Umbilical cord (tissue), 2 donors: Measurements from ENCODE around the gene CYTH3. TPM values are rescaled to one million over a fixed set of nuclear protein-coding genes. Genes with fewer than 3 reads are reported as not detected.
"Not testable (repeated sequence)": the region's sequence is repeated elsewhere in the genome, so short reads cannot be mapped to it uniquely, and the experiment has no call there.

Experiments
- DNase-seq: peaks from one replicate; pipeline ENCODE4 v3.0.0-alpha.2; 2015; ENCODE audit warnings: low spot score
- total RNA-seq: library from RNA; depleted of rRNA; stranded (reverse); fragments of >200 nt; gene quantifications from one replicate; pipeline ENCODE4 v1.2.3, GENCODE V29; 2014; ENCODE audit warnings: low replicate concordance; ENCODE audit not compliant: insufficient read depth

Gene CYTH3
- total RNA-seq, 1 donor from 2014 or later: 31.1 TPM

DNA sequence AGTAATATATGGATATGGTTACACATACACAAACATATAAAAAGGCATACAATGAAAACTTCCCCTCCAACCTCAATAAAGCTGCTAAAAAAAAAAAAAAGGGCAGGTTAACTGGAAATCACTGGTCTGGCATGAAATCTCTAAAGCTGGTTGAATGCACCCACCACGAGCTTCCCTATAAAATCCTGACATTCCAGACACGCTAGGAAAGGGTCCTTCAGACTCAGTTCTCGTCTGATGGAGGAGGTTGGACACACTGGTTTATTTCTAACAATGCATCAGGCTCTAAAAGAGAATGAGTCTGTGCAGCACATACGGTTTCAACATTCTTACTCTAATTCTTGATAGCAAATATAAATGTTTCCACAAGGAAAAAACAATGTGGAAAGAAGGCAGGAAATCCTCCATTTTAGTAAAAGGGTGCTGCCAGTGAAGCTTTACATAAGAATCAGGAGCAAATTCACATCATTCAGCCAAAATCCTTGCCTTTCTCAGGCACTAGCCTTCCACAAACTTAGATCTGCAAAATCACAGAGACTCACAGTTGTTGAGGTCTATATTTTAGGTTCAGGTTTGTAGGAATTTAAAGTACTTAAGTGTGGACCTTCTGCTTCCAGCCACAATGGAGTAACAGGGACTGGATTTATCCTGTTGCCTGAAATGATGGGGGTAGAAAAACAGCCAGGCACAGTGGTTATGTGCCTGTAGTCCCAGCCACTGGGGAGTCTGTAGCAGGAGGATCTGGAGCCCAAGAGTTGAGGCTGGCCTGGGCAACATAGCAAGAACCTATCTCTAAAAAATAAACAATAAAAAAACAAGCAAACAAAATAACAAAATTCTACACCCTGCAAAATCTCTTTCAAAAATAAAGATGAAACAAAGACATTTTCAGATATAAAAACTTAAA lies 73.5 kb downstream of the CYTH3 start:
- DNase-seq: no peak

DNA sequence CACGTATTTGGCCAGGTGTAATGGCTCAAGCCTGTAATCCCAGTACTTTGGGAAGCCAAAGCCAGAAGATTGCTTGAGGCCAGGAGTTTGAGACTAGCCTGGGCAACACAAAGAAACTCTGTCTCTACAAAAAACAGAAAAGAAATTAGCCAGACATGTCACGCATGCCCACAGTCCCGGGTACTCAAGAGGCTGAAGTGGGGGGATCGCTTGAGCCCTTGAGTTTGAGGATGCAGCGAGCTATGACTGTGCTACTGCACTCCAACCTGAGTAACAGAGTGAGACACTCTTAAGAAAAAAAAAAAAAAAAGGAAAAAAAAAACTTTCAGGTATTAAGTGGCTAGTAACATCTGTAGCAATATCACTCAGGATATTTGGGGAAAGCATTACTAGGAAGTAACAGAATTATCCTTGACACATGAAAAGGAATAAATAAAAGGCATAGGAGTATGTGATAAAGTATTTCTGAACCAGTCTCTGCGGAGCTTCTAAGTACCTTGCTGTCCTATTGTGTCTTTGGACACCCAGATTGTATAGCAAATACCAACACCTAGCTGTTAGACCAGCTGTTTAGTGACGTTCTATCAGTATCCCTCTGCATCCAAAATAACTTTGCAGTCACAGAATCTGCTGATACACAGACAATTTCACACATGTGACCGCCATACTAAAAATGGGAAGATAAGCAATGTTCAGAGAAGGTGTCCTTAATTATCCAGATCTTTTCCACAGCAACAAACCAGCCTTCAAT lies 74.4 kb downstream of the CYTH3 start:
- DNase-seq: no peak

- no peak for DNase-seq
Measured at GRCh38 chr7:6193709-6194108, 78.7 kb downstream of the CYTH3 start.

DNA sequence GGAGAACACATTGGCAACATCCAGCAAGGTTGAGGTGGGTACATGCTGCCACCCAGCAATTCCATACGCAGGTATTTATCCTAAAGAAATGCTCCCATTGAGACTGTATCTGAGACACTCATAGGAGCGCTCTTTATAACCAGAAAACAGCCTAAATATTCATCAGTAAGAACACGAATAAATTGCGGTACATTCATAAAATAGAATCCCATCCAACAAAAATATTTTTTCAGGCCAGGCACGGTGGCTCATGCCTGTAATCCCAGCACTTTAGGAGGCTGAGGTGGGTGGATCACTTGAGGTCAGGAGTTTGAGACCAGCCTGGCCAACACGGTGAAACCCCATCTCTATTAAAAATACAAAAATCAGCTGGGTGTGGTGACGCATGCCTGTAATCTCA lies 81.9 kb downstream of the CYTH3 start:
- DNase-seq: not testable (repeated sequence)

GRCh38 chr7:6188389-6188788 lies 84.0 kb downstream of the CYTH3 start:
- DNase-seq: no peak

GRCh38 chr7:6186577-6186976 lies 85.8 kb downstream of the CYTH3 start:
- no peak for DNase-seq

GRCh38 chr7:6182993-6183392 lies 89.4 kb downstream of the CYTH3 start:
- DNase-seq: no peak

DNA sequence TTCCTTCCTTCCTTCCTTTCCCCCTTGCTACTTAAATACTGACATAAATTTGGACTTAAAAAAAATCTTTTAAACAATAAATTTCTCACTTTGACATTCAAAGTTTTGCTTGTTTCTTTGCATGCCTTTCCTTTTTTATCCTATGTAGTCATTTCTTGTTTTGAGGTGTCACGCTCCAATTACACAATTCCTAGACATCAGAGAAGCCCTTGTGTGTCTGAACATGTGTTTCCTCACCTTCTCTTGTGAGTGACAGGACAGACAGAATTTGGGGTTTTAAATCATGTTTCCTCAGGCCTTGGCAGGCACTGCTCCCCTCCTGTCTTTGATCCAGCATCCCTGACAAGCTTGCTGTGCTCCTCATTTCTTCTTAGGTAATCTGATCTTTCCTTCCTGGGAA lies 91.3 kb downstream of the CYTH3 start:
- DNase-seq: no peak

- DNase-seq: no peak
Measured at GRCh38 chr7:6180344-6180725, 92.1 kb downstream of the CYTH3 start.

- DNase-seq: no peak
Measured at GRCh38 chr7:6179620-6180343, 92.6 kb downstream of the CYTH3 start.

DNA sequence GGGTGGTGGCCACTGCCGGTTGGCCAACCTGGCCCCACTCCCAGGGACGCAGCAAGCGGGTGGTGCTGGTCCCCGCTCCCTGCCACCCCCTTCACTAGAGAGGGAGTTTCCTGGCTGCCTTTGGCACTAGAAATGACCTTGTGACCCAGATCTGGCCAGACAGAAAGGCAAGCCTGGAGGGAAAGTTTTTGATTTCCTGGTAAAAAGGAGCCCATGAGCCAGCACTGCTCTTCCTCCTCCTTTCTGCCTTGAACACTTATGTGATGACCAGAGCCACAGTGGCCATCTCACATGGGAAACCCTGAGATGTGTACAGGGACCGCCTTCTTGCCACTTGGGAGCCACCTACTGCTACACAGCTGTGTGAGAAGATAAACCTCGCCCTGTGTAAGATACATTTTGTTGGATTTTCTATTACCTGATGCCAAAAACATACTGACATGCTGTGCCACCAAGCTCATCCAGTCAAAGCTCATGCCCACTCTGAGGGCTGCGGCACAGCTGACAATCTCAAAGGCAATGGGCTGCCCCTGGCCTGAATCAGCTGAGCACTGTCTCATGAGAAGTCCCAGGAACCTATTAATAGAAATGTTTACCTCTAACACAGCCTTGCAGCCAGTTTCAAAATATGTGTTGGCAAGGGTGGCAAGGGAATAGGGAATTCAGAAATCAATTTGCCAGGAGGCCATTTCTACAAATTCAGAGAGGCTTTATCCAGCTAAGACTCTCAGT lies 94.0 kb downstream of the CYTH3 start:
- no peak for DNase-seq

DNA sequence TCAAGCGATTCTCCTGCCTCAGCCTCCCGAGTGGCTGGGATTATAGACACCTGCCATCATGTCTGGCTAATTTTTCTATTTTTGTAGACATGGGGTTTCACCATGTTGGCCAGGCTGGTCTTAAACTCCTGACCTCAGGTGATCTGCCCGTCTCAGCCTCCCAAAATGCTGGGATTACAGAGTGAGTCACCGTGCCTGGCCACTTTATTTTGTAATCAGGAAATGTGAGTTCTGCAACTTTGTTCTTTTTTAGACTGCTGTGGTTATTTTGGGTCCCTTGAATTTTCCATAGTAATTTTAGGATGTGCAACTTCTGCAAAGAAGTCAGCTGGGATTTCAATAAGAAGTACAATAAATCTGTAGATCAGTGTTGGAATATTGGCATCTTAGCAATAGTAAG lies 96.8 kb downstream of the CYTH3 start:
- DNase-seq: no peak

DNA sequence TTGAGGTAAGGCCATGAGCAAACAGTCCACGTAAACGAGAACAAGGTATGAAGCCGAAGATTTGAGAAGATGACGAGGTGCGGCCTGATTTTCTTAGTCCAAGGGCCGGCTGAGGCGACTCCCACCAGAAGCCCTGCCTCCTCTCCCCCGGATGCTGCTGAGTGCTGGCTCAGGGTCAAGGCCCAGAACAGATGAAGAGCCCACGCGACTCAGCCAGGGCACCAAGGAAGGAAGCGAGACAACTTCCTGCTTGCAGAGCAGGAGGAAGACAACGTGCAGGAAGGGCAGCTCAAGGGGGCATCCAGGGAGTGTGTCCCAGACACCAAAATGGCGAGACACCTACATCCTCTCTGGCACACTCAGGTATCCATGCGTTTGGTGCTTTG lies 99.5 kb downstream of the CYTH3 start:
- DNase-seq: peak; percentile 26

- no peak for DNase-seq
Measured at GRCh38 chr7:6172224-6172909, 100.1 kb downstream of the CYTH3 start.

DNA sequence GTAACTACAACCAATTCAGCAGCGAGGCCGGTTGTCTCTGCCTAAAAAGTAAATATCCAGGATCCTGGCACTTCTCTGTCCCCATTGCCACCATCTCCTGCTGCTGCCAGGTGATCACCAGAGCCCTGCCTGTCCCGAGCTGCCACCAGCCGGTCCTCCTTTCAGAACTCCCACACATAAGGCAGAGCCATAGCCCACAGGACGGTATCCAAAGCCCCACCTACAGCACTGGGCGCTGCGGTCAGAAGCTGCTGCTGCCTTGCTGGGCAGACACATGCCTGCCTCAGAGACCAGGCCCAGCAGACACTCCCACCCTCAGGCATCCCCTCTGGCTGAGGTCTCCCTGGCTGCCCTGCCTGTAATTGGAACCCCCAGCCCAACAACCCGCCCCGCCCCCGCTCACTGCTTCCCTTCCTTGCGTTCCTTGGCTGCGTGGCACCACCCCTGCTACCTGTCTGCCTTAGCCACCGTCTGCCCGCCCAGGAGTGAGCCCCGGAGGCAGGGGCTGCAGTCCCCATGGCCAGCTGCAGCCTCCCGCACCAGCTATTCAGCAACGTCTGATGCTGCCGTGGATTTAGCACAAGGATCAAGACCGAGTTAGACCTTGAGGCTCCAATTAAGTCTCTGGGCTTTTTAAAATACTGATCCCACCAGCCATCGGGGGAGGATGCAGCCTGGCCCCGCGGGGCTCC lies 100.7 kb downstream of the CYTH3 start:
- DNase-seq: no peak

GRCh38 chr7:6170571-6171531 lies 101.6 kb downstream of the CYTH3 start:
- no peak for DNase-seq

GRCh38 chr7:6169805-6170520 lies 102.5 kb downstream of the CYTH3 start:
- no peak for DNase-seq

- no peak for DNase-seq
Measured at GRCh38 chr7:6168477-6168868, 104.0 kb downstream of the CYTH3 start.
